ENCODE data around the gene DNAJB4. TPM values are rescaled to one million over a fixed set of nuclear protein-coding genes. Genes with fewer than 3 reads are reported as not detected.
A peak's percentile ranks its signal among the peaks of the same experiment; 100 is the strongest.
"Not testable (repeated sequence)": the region's sequence is repeated elsewhere in the genome, so short reads cannot be mapped to it uniquely, and the experiment has no call there.

Gene DNAJB4
- total RNA-seq, 1 donor from 2014 or later, result 12.5 TPM

DNA sequence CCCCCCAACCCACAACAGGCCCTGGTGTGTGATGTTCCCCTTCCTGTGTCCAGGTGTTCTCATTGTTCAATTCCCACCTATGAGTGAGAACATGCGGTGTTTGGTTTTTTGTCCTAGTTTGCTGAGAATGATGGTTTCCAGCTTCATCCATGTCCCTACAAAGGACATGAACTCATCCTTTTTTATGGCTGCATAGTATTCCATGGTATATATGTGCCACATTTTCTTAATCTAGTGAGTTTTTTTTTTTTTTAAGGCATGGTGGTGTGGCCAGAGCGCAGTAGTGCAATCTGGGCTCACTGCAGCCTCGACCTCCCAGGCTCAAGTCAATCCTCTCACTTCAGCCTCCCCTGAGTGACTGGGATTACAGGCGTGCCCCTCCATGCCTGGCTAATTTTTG lies 16.4 kb downstream of the DNAJB4 start:
- H3K9me3 Mint-ChIP-seq; H3K27me3 Mint-ChIP-seq (ENCODE audit: low read depth); H3K36me3 Mint-ChIP-seq (ENCODE audit: low read depth); DNase-seq (ENCODE audit: low spot score); intact Hi-C loops (cut with micrococcal nuclease); H3K4me3 Mint-ChIP-seq (ENCODE audit: low read depth); H3K4me1 Mint-ChIP-seq (ENCODE audit: low read depth); H3K27ac Mint-ChIP-seq: not testable (repeated sequence)

DNA sequence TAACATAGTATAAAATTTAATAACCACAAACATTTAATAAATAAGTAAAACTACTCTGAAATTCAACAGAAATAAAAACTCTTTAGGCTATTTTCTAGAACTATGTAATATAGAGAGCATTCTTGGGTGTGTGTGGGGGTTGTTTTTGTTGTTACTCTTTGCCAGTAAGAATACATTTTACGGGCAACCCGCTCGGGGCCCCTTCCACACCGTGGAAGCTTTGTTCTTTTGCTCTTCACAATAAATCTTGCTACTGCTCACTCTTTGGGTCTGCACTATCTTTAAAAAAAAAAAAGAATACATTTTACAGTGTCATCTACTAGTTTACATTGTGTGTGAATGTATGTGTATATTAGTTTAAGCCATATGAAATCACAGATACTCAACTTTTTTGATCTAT lies 25.1 kb downstream of the DNAJB4 start:
- H3K27ac Mint-ChIP-seq, result no peak overlapping the region
- no peaks in the 10 kb centered on the region for H3K36me3 Mint-ChIP-seq (ENCODE audit: low read depth)
- DNase-seq (ENCODE audit: low spot score), result no peak
- H3K4me3 Mint-ChIP-seq (ENCODE audit: low read depth), result no peak overlapping the region
- intact Hi-C loops (cut with micrococcal nuclease), result no loop called here
- no peaks in the 10 kb centered on the region for H3K4me1 Mint-ChIP-seq (ENCODE audit: low read depth)
- H3K27me3 Mint-ChIP-seq (ENCODE audit: low read depth), result peaks cover 13% of the 10 kb centered on the region
- no peaks in the 10 kb centered on the region for H3K9me3 Mint-ChIP-seq

DNA sequence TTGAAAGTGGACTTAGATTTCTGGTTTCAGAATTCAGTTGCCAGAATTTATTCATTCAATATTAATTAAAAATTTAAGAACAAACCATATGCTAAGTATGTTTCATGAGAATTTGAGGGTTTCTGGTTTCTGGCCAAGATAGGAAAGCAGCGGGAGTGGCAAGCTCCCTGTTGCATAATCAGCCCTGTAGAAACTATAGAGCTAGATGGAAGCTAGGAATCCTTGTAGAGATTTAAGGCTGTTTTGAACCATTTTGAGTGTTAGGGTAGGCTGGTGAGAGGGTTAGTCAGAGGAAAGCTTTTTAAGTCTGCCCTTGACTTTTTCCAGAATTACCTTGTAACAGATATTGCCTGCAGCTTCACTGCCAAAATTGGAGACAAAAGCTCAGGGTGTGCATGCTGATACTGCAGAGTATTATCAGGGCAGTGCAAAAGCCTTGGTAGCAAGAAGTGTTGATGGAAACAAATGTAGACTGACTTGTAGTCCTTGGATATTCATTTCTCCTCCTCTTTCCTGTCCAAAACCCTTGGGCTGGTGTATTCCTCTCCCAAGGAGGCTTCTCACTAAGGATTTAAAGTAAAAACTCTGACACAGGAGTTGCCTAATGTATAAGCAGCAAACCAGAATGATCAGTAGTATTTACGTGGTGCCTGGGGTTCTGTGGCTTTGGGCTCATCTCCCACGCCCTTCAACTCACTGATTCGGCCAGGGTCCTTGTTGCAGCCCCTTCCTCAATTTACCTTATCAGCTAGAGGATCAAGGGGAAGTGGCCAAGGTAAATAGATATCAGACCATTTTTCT lies 28.5 kb downstream of the DNAJB4 start:
- H3K27ac Mint-ChIP-seq, result no peak overlapping the region
- H3K9me3 Mint-ChIP-seq, result no peaks in the 10 kb centered on the region
- no peaks in the 10 kb centered on the region for H3K36me3 Mint-ChIP-seq (ENCODE audit: low read depth)
- no peak overlapping the region for H3K4me3 Mint-ChIP-seq (ENCODE audit: low read depth)
- no peaks in the 10 kb centered on the region for H3K4me1 Mint-ChIP-seq (ENCODE audit: low read depth)
- DNase-seq (ENCODE audit: low spot score), result no peak
- intact Hi-C loops (cut with micrococcal nuclease), result no loop called here
- peaks cover 16% of the 10 kb centered on the region for H3K27me3 Mint-ChIP-seq (ENCODE audit: low read depth)

DNA sequence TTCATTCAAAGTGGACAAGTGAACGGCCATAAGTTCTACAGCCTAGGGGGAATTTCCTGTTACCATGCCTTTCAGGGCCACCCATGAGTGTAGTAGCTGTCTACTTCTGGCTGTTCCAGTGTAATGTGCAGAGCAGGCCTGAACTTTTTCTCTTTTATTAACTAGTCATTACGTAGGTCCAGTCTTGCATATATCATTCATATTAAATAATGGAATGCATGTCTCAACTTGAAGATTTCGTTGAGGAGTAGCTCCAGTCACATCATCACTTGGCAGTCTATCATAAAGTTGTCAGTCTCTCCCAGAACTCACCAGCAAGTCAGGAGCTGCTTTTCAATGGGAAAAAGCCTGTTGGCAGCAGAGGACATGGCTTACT lies 29.0 kb downstream of the DNAJB4 start:
- no peak for DNase-seq (ENCODE audit: low spot score)
- intact Hi-C loops (cut with micrococcal nuclease), result no loop called here
- Mint-ChIP-seq H3K4me1 (ENCODE audit: low read depth) (no peaks in the 10 kb centered on the region), H3K27me3 (ENCODE audit: low read depth) (peaks cover 16% of the 10 kb centered on the region), H3K4me3 (ENCODE audit: low read depth) (no peak overlapping the region), H3K36me3 (ENCODE audit: low read depth) (no peaks in the 10 kb centered on the region), H3K9me3 (no peaks in the 10 kb centered on the region), H3K27ac (no peak overlapping the region)

DNA sequence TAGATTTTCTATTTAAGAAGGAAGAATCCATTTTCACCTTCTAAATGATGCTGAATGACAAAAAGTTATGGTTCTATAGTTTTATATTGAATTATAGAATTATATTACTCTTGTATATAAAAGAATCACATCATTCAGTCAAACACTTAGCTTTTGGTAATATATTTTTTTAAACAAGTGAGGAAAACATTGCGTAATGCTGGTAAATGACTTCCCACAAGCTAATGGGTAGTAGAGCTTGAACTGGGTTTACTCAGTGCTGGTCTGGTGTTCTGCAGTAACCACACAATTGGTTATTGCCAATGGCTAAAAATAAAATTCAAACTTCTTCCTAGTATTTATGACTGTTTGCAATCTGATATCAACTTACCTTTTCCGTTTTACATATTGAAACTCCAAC lies 30.4 kb downstream of the DNAJB4 start:
- no peaks in the 10 kb centered on the region for H3K4me1 Mint-ChIP-seq (ENCODE audit: low read depth)
- H3K4me3 Mint-ChIP-seq (ENCODE audit: low read depth), result no peak overlapping the region
- H3K9me3 Mint-ChIP-seq, result no peaks in the 10 kb centered on the region
- no peak for DNase-seq (ENCODE audit: low spot score)
- H3K27me3 Mint-ChIP-seq (ENCODE audit: low read depth), result peaks cover 16% of the 10 kb centered on the region
- H3K36me3 Mint-ChIP-seq (ENCODE audit: low read depth), result no peaks in the 10 kb centered on the region
- intact Hi-C loops (cut with micrococcal nuclease), result no loop called here
- H3K27ac Mint-ChIP-seq, result no peak overlapping the region

DNA sequence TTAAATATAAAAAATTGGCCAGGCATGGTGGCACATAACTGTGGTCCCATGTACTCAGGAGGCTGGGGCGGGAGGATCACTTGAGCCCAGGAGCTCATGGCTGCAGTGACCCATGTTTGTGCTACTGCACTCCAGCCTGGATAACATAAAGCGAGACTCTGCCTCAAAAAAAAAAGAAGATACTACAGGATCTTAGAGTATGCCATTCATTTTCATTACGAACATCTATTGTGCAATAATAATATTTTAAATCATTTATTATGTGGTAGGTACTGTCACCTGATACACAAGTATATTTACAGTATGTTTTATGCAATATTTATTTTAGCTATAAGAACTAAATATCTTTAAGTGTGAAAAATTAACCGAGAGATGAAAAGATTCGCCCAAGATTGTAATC lies 31.7 kb downstream of the DNAJB4 start:
- Mint-ChIP-seq H3K4me1 (ENCODE audit: low read depth) (peaks cover 8% of the 10 kb centered on the region), H3K27ac (no peak overlapping the region), H3K27me3 (ENCODE audit: low read depth) (peaks cover 16% of the 10 kb centered on the region), H3K36me3 (ENCODE audit: low read depth) (no peaks in the 10 kb centered on the region), H3K9me3 (no peaks in the 10 kb centered on the region), H3K4me3 (ENCODE audit: low read depth) (no peak overlapping the region)
- no peak for DNase-seq (ENCODE audit: low spot score)
- intact Hi-C loops (cut with micrococcal nuclease), result no loop called here

DNA sequence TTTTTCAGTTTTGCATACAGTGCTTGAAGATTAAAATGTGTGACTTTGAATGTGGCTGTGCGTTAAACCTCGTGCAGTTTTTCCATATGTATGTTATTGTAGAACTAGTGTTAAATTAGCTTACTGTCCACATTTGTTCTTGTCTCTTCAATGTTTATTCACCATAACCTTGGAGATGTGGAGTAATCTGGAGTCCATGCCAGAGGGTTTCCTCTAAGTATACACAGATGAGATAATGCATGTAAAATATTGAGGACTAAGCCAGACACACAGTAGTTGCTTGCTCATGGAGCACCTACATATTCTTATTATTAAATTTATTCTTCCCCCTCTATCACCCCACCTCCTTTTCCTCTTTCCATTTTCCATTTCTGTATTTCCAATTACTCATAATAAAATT lies 33.3 kb downstream of the DNAJB4 start:
- no peak overlapping the region for H3K4me3 Mint-ChIP-seq (ENCODE audit: low read depth)
- no peaks in the 10 kb centered on the region for H3K36me3 Mint-ChIP-seq (ENCODE audit: low read depth)
- intact Hi-C loops (cut with micrococcal nuclease), result no loop called here
- H3K27me3 Mint-ChIP-seq (ENCODE audit: low read depth), result peaks cover 19% of the 10 kb centered on the region
- no peaks in the 10 kb centered on the region for H3K9me3 Mint-ChIP-seq
- H3K4me1 Mint-ChIP-seq (ENCODE audit: low read depth), result peaks cover 8% of the 10 kb centered on the region
- DNase-seq (ENCODE audit: low spot score), result no peak
- no peak overlapping the region for H3K27ac Mint-ChIP-seq

DNA sequence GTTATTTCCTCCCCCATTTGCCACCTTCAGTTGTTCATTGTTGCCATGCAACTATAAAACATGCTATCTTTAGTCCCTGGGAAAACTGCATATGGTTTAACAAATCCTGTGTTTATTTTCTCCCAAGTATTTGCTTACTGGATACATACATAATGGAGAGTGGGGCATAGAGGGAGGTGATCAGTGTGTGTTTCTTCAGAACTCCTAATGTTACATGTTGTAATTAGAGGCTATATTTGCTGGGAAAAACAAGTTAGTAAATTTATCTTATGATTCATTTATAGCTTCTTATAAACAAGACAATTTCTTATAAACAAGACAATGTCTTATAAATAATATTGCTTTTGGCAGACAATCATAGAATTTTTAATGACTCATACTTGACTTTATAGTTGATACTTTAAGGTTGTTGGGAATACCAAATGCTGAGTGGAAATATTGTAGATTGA lies 33.8 kb downstream of the DNAJB4 start:
- H3K4me3 Mint-ChIP-seq (ENCODE audit: low read depth), result no peak overlapping the region
- H3K36me3 Mint-ChIP-seq (ENCODE audit: low read depth), result no peaks in the 10 kb centered on the region
- peaks cover 23% of the 10 kb centered on the region for H3K27me3 Mint-ChIP-seq (ENCODE audit: low read depth)
- no peaks in the 10 kb centered on the region for H3K9me3 Mint-ChIP-seq
- intact Hi-C loops (cut with micrococcal nuclease), result no loop called here
- peaks cover 8% of the 10 kb centered on the region for H3K4me1 Mint-ChIP-seq (ENCODE audit: low read depth)
- no peak for DNase-seq (ENCODE audit: low spot score)
- no peak overlapping the region for H3K27ac Mint-ChIP-seq

DNA sequence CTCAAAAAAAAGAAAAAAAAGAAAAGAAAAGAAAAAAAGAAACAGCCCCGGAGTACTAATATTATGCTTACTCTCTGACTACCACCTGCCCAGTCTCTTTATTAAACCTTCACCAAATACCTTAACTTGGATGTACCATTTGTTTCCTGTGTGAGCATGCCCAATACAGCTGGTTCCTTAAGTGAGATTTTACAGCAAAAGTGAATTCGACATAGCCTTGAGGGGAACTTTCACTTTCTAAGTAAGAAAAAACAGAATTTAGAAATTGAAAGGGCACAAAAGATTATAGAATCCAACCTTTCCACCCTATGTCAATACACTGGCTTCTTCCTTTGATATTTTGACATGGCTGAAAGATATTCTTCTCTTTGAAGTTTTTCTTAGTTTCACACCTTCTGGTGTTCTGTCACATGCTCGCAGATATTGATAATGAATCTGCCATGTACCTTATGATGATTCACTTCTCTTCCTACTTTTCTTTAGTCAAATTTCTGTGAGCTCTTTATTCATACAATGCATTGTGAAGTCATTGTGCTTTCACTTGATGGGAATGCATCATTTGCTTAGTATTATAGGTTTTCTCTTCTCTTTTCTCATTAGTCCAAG lies 35.8 kb downstream of the DNAJB4 start:
- DNase-seq (ENCODE audit: low spot score), result no peak
- H3K4me3 Mint-ChIP-seq (ENCODE audit: low read depth), result no peak overlapping the region

DNA sequence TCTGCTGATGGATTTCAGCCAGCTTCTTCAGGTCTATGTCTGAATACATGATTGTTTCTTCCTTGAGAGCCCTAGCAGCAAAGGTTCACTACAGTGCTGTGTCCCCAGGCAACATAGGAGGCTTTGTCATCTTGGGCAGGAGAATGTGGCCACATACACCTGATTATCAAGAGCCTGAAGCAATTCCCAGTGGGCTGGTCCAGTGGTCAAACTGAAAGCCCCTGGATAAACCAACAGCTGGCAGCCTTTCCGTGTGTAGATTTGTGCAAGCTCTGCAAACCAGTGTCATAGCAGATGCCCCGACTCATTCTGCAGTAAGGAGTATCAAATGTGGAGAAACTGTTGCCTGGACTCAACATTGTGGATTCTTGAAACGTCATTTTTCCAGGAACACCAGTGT lies 38.7 kb downstream of the DNAJB4 start:
- H3K27ac Mint-ChIP-seq, result no peak overlapping the region
- H3K4me1 Mint-ChIP-seq (ENCODE audit: low read depth), result peaks cover 27% of the 10 kb centered on the region
- H3K4me3 Mint-ChIP-seq (ENCODE audit: low read depth), result no peak overlapping the region
- intact Hi-C loops (cut with micrococcal nuclease), result no loop called here
- H3K36me3 Mint-ChIP-seq (ENCODE audit: low read depth), result no peaks in the 10 kb centered on the region
- H3K27me3 Mint-ChIP-seq (ENCODE audit: low read depth), result peaks cover 38% of the 10 kb centered on the region
- DNase-seq (ENCODE audit: low spot score), result no peak
- no peaks in the 10 kb centered on the region for H3K9me3 Mint-ChIP-seq

More for the DNA sequence above, 35.8 kb downstream of the DNAJB4 start:
- Mint-ChIP-seq H3K9me3 (no peaks in the 10 kb centered on the region), H3K27me3 (ENCODE audit: low read depth) (peaks cover 26% of the 10 kb centered on the region), H3K27ac (no peak overlapping the region), H3K4me1 (ENCODE audit: low read depth) (peaks cover 20% of the 10 kb centered on the region), H3K36me3 (ENCODE audit: low read depth) (no peaks in the 10 kb centered on the region)
- intact Hi-C loops (cut with micrococcal nuclease), result loop anchor here (2.0 kb wide), 1 partner anchor 36 kb away; the partner anchor contains the start of gene DNAJB4

DNA sequence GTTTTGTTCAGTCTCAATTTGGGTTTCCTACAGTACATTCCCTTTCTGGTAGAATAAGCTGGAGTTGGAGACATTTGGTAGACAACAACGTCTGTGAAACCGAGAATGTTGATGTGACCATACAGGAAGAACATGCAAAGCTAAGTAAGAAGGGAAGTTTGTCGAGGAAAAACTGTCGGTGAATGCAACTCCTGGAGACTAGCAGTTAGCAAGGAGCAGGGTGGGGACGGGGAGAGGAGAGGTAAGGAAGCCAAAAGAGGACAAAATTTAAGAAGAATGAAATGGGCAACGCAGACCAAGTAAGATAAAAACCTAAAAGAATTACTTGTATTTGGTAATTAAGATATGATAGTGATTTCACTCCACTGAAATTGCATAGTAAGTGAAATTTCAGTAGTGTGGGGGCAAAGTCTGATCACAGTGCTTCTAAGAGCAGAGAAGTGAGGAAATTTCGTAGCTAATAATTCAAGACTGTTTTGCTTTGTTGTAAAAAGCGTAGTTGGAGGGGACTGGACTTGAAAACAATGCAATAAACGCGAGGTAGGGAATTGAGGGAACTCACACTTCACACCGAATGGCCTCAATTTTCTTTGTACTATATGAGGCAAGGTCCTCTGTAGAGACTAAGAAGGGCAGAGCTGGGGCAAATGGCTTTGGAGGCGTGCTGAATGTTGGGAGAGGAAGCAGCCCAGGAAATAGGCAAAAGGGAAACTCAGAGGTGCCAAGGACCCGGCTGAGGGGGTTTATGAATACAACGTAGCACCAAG lies 40.2 kb downstream of the DNAJB4 start:
- no peak for DNase-seq (ENCODE audit: low spot score)
- no peaks in the 10 kb centered on the region for H3K36me3 Mint-ChIP-seq (ENCODE audit: low read depth)
- peaks cover 38% of the 10 kb centered on the region for H3K27me3 Mint-ChIP-seq (ENCODE audit: low read depth)
- H3K27ac Mint-ChIP-seq, result no peak overlapping the region
- intact Hi-C loops (cut with micrococcal nuclease), result no loop called here
- H3K4me3 Mint-ChIP-seq (ENCODE audit: low read depth), result peak overlapping the region; percentile 74
- H3K4me1 Mint-ChIP-seq (ENCODE audit: low read depth), result peaks cover 28% of the 10 kb centered on the region
- H3K9me3 Mint-ChIP-seq, result no peaks in the 10 kb centered on the region

DNA sequence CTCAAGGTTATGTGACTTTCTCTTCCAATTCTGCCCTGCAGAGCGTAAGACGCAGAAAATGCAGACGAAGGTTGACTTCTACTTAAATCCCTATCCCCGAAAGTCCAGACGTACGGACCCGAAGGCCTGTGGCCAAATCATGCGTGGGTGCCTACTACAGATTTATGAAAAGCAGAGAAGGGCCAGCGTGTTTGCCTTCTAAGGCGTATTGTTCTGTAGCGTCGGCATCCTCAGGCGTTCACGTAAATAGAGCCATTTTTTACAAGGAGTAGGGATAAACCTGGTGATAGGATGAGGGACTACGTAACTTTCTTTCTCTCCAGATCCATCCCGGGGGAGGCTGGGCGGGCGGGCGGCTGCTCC lies 40.8 kb downstream of the DNAJB4 start:
- no peaks in the 10 kb centered on the region for H3K9me3 Mint-ChIP-seq
- peaks cover 25% of the 10 kb centered on the region for H3K4me1 Mint-ChIP-seq (ENCODE audit: low read depth)
- H3K4me3 Mint-ChIP-seq (ENCODE audit: low read depth), result peak overlapping the region; percentile 74
- DNase-seq (ENCODE audit: low spot score), result no peak
- H3K27me3 Mint-ChIP-seq (ENCODE audit: low read depth), result peaks cover 38% of the 10 kb centered on the region
- H3K27ac Mint-ChIP-seq, result no peak overlapping the region
- intact Hi-C loops (cut with micrococcal nuclease), result no loop called here
- H3K36me3 Mint-ChIP-seq (ENCODE audit: low read depth), result no peaks in the 10 kb centered on the region

All from activated T-helper 2 cell treated with anti-CD3 and anti-CD28 coated beads, Interferon-gamma antibody, Interleukin-2, Interleukin-4, amounts not matched to agents 10 μg/mL and 5 μg/mL and 100 μg/mL, durations not matched to agents 14 hours and 24 hours and 36 hours (primary cell).